ENCODE measurements around the gene NDUFA11. TPM values are rescaled to one million over a fixed set of nuclear protein-coding genes. Genes with fewer than 3 reads are reported as not detected.
A peak's percentile ranks its signal among the peaks of the same experiment; 100 is the strongest.

Gene NDUFA11
- total RNA-seq, 3 donors from 2014 or later, result 186 to 278 (median 186) TPM

DNA sequence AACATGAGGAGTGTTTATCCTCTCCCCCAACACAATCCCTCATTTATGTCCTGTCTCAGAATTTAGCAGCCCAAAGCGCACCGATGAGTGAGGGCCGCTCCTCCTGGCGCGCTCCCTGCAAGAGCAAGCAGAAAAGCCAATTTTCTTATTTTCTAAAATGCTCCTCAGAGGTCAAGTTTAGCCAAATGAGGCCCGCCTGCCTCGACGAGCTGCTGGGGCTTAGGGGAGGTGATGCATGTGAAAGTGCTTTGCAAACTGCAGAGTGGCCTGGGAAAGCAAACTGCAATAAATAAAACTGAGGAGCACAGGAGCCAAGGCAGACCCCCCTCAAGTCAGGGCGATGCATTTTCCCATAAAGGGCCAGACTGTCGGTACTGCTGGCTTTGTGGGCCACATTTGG, 39.5 kb upstream of the NDUFA11 start:
- intact Hi-C loops (cut with DNase I; ENCODE audit: low total_unique reads), result no loop called here
- peaks cover 0 to 7% of the 10 kb centered on the region in 2 donors for H3K4me1 ChIP-seq

GRCh38 chr19:5941673-5942072, 38.1 kb upstream of the NDUFA11 start:
- Histone ChIP-seq H3K9me3 (no peaks in the 10 kb centered on the region), H3K4me1 (peaks cover 0 to 7% of the 10 kb centered on the region in 2 donors), H3K4me3 (no peak overlapping the region), H3K27ac (no peak overlapping the region), H3K27me3 (no peaks in the 10 kb centered on the region), H3K36me3 (no peaks in the 10 kb centered on the region)
- no peak for TF ChIP-seq CTCF (IDR thresholded peaks at IDR 0.05)
- no peak for TF ChIP-seq POLR2A (IDR thresholded peaks at IDR 0.05)
- TF ChIP-seq POLR2AphosphoS5 (IDR thresholded peaks at IDR 0.05), result no peak
- intact Hi-C loops (cut with DNase I; ENCODE audit: low total_unique reads), result no loop called here
- DNase-seq (ENCODE audit: low spot score in 2 of 2), result no peak

More for the DNA sequence above, 39.5 kb upstream of the NDUFA11 start:
- Histone ChIP-seq H3K27me3 (no peaks in the 10 kb centered on the region), H3K9me3 (no peaks in the 10 kb centered on the region), H3K36me3 (no peaks in the 10 kb centered on the region), H3K4me3 (no peak overlapping the region), H3K27ac (peak overlapping the region in 1 of 2 donors; percentile 64)
- DNase-seq (ENCODE audit: low spot score in 2 of 2), result no peak
- TF ChIP-seq POLR2A (IDR thresholded peaks at IDR 0.05) (no peak), POLR2AphosphoS5 (IDR thresholded peaks at IDR 0.05) (no peak), CTCF (IDR thresholded peaks at IDR 0.05) (no peak)

DNA sequence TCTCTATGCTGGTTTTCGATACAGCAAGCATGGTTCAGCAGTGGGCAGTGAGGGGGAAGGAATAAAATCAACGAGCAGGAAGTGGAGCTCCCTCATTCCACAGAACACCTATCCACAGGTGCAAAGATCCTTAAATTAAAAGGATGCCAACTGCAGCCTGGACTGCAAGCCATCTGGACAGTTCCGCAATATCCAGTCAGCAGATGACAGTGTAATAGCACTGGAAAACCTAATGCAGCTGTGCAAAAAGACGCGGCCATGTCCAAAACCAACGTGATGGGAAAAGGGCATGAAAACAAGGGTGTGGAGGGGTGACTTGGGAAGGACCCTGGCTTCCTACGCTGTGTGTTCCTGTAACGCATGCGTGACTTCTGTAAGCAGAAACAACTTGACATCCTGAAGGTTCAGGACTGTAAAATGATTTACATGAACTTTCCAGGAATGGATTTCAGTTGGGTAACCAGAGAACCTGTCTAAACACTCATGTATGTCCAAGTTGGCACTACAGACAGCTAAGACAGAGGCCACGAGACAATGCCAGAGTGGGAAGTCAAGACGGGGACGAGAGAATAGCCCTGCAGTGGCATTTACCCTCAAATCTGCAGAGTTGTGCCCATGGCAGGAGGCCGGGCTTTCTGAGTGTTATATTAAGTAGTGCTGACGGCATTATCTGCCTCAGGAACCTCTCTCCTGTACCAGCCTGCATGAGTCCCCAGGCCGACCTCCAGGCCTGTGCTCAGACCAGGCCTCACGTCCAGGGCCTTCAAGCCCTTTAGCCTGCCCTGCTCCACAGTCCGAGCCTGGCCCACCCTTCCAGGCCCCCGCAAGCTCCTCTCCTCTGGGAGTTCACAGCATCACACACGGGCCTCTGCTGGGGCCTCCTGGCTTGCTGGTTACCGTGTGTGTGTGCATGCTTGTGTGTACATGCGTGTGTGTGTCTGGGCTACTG, 36.9 kb upstream of the NDUFA11 start:
- no peak for DNase-seq (ENCODE audit: low spot score in 2 of 2)
- Histone ChIP-seq H3K36me3 (no peaks in the 10 kb centered on the region), H3K4me3 (no peak overlapping the region), H3K27ac (no peak overlapping the region), H3K9me3 (no peaks in the 10 kb centered on the region), H3K4me1 (peaks cover 0 to 7% of the 10 kb centered on the region in 2 donors), H3K27me3 (no peaks in the 10 kb centered on the region)
- TF ChIP-seq POLR2AphosphoS5 (IDR thresholded peaks at IDR 0.05) (no peak), POLR2A (IDR thresholded peaks at IDR 0.05) (no peak), CTCF (IDR thresholded peaks at IDR 0.05) (no peak)
- intact Hi-C loops (cut with DNase I; ENCODE audit: low total_unique reads), result no loop called here

DNA sequence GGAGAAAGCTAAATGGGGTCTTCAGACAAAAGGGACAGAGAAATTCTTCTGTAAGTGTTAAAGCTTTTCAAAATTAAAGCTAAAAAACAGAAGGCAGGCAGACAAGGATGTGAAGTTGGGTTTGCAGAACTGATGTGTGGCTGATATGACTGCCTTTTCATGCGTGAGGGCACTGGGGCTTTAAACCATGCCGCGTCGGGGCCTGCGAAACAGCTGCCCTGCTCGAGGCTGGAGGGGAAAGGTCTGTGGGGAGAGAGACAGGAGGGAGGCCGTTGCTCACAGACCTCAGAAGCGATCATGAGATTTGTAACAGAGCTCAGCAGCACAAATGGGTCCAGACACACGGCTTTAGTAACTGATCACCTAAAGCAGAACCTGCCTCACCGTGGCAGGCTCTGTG, 34.0 kb upstream of the NDUFA11 start:
- H3K9me3 ChIP-seq, result no peaks in the 10 kb centered on the region
- intact Hi-C loops (cut with DNase I; ENCODE audit: low total_unique reads), result no loop called here
- H3K36me3 ChIP-seq, result no peaks in the 10 kb centered on the region
- H3K27me3 ChIP-seq, result no peaks in the 10 kb centered on the region
- TF ChIP-seq POLR2A (IDR thresholded peaks at IDR 0.05) (no peak), POLR2AphosphoS5 (IDR thresholded peaks at IDR 0.05) (no peak), CTCF (IDR thresholded peaks at IDR 0.05) (no peak)
- H3K27ac ChIP-seq, result no peak overlapping the region
- no peak overlapping the region for H3K4me3 ChIP-seq
- no peak for DNase-seq (ENCODE audit: low spot score in 2 of 2)
- no peaks in the 10 kb centered on the region for H3K4me1 ChIP-seq

GRCh38 chr19:5936292-5936592, 32.7 kb upstream of the NDUFA11 start:
- Histone ChIP-seq H3K36me3 (no peaks in the 10 kb centered on the region), H3K9me3 (no peaks in the 10 kb centered on the region), H3K4me1 (no peaks in the 10 kb centered on the region), H3K4me3 (no peak overlapping the region), H3K27ac (peak overlapping the region; percentile 71 to 81), H3K27me3 (no peaks in the 10 kb centered on the region)
- DNase-seq (ENCODE audit: low spot score in 2 of 2), result no peak
- intact Hi-C loops (cut with DNase I; ENCODE audit: low total_unique reads), result no loop called here
- TF ChIP-seq CTCF (IDR thresholded peaks at IDR 0.05) (no peak), POLR2AphosphoS5 (IDR thresholded peaks at IDR 0.05) (no peak), POLR2A (IDR thresholded peaks at IDR 0.05) (no peak)

Data from breast epithelium (tissue), 4 donors.